ENCODE measurements around the gene KAT14. TPM values are rescaled to one million over a fixed set of nuclear protein-coding genes. Genes with fewer than 3 reads are reported as not detected.
"Not testable (repeated sequence)": the region's sequence is repeated elsewhere in the genome, so short reads cannot be mapped to it uniquely, and the experiment has no call there.

The KAT14 gene
- 9.9 and 18.3 TPM in 2 replicates for total RNA-seq

- DNase-seq (ENCODE audit: low read depth), result peak; percentile 45
Measured at GRCh38 chr20:18137412-18138265, at the start of gene KAT14, which contains the start of gene PET117. KAT14 (plus strand) TSS chr20:18137863; CDS start chr20:18142661, 4,798 bp downstream. PET117 (plus strand) TSS chr20:18137863; CDS start chr20:18137956, 93 bp downstream.

- not testable (repeated sequence) for DNase-seq (ENCODE audit: low read depth)
Measured at GRCh38 chr20:18088298-18088697, 49.4 kb upstream of the KAT14 start.

- not testable (repeated sequence) for DNase-seq (ENCODE audit: low read depth)
Measured at GRCh38 chr20:18088841-18089240, 48.8 kb upstream of the KAT14 start.

- no peak for DNase-seq (ENCODE audit: low read depth)
Measured at GRCh38 chr20:18090044-18090443, 47.6 kb upstream of the KAT14 start.

- no peak for DNase-seq (ENCODE audit: low read depth)
Measured at GRCh38 chr20:18090477-18090876, 47.2 kb upstream of the KAT14 start.

- DNase-seq (ENCODE audit: low read depth), result no peak
Measured at GRCh38 chr20:18091623-18092022, 46.0 kb upstream of the KAT14 start.

GRCh38 chr20:18092890-18093289, 44.8 kb upstream of the KAT14 start:
- no peak for DNase-seq (ENCODE audit: low read depth)

- DNase-seq (ENCODE audit: low read depth), result no peak
Measured at GRCh38 chr20:18093388-18093787, 44.3 kb upstream of the KAT14 start.

GRCh38 chr20:18094191-18094590, 43.5 kb upstream of the KAT14 start:
- DNase-seq (ENCODE audit: low read depth), result no peak

GRCh38 chr20:18100569-18100968, 37.1 kb upstream of the KAT14 start:
- DNase-seq (ENCODE audit: low read depth), result not testable (repeated sequence)

- DNase-seq (ENCODE audit: low read depth), result no peak
Measured at GRCh38 chr20:18101125-18101810, 36.4 kb upstream of the KAT14 start.

GRCh38 chr20:18103497-18103896, 34.2 kb upstream of the KAT14 start:
- no peak for DNase-seq (ENCODE audit: low read depth)

GRCh38 chr20:18108326-18108725, 29.3 kb upstream of the KAT14 start:
- no peak for DNase-seq (ENCODE audit: low read depth)

GRCh38 chr20:18128574-18128973, 9.1 kb upstream of the KAT14 start:
- not testable (repeated sequence) for DNase-seq (ENCODE audit: low read depth)

GRCh38 chr20:18132663-18133062, 5.0 kb upstream of the KAT14 start:
- DNase-seq (ENCODE audit: low read depth), result no peak

GRCh38 chr20:18133962-18134361, 3.7 kb upstream of the KAT14 start:
- no peak for DNase-seq (ENCODE audit: low read depth)

- no peak for DNase-seq (ENCODE audit: low read depth)
Measured at GRCh38 chr20:18138266-18138582, 561 bp downstream of the KAT14 start.

GRCh38 chr20:18138639-18139583, 1.2 kb downstream of the KAT14 start:
- peak; percentile 7 for DNase-seq (ENCODE audit: low read depth)

GRCh38 chr20:18139832-18140231, 2.2 kb downstream of the KAT14 start:
- no peak for DNase-seq (ENCODE audit: low read depth)

GRCh38 chr20:18144541-18145099, 7.0 kb downstream of the KAT14 start:
- peak; percentile 42 for DNase-seq (ENCODE audit: low read depth)

GRCh38 chr20:18154342-18154741, 16.7 kb downstream of the KAT14 start:
- no peak for DNase-seq (ENCODE audit: low read depth)

- DNase-seq (ENCODE audit: low read depth), result no peak
Measured at GRCh38 chr20:18156045-18156444, 18.4 kb downstream of the KAT14 start.
